Epithelial cell of proximal tubule (primary cell): ENCODE data around the gene NUP210L. TPM values are rescaled to one million over a fixed set of nuclear protein-coding genes. Genes with fewer than 3 reads are reported as not detected.

Experiments used
- DNase-seq: peaks from one replicate; pipeline ENCODE4 v3.0.0-alpha.2; 2011; ENCODE audit warnings: low read depth
- H3K4me3 ChIP-seq: 2 replicates; pipeline ENCODE4 v1.5.1; 2011; ENCODE audit warnings: low read depth, mild to moderate bottlenecking, low read length
- total RNA-seq: library from RNA; depleted of rRNA; stranded (reverse); fragments of >200 nt; gene quantifications from 2 replicates; pipeline ENCODE4 v1.2.3, GENCODE V29; 2015
- TF ChIP-seq, protein P1 (sequence below): conservative IDR thresholded peaks from 2 replicates; pipeline ENCODE4 v1.5.1; 2012; ENCODE audit warnings: low read depth, mild to moderate bottlenecking, low read length

NUP210L gene
- total RNA-seq, 1 donor from 2014 or later: not detected

DNA sequence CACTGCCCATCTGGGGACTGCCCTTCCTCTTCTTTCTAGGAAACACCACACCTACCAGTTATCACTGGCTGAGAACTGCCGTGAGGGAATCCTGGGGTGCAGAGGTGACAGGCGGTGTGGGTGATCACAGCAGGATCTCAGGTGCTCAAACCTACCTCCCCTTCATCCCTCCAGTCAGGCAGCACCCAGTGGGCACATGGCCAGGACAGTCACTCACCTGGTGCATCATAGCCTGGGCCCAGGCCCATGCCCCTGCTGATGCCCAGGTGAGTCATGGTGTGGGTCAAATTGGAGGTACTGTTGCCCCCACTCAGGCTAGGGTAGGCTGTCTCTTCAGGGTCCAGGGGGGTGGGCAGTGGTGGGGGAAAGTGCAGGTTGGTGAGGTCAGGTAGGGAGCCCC is 203.1 kb downstream of the NUP210L start:
- TF ChIP-seq, protein P1, sequence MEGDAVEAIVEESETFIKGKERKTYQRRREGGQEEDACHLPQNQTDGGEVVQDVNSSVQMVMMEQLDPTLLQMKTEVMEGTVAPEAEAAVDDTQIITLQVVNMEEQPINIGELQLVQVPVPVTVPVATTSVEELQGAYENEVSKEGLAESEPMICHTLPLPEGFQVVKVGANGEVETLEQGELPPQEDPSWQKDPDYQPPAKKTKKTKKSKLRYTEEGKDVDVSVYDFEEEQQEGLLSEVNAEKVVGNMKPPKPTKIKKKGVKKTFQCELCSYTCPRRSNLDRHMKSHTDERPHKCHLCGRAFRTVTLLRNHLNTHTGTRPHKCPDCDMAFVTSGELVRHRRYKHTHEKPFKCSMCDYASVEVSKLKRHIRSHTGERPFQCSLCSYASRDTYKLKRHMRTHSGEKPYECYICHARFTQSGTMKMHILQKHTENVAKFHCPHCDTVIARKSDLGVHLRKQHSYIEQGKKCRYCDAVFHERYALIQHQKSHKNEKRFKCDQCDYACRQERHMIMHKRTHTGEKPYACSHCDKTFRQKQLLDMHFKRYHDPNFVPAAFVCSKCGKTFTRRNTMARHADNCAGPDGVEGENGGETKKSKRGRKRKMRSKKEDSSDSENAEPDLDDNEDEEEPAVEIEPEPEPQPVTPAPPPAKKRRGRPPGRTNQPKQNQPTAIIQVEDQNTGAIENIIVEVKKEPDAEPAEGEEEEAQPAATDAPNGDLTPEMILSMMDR: no peak
- DNase-seq: no peak
- H3K4me3 ChIP-seq: no peak overlapping the region

DNA sequence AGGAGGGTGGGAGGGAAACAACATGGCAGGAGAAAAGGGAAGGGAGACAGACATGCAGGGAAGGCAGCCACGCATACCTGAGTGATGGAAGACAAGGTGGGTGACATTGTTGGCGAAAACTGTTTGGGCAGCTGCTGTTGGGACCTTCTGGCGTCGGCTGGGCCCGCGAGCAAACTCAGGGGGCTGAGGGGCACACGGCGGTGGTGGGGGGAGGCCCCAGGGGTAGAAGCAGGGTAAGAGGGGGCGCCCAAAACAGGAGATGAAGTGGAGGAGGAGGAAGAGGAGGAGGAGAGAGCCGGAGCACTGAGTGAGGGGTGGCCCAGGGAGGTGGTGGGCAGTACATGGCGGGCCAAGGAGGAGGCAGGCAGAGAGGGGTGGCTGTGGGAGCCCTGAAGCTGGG is 203.7 kb downstream of the NUP210L start:
- DNase-seq: no peak
- TF ChIP-seq, protein P1: no peak

DNA sequence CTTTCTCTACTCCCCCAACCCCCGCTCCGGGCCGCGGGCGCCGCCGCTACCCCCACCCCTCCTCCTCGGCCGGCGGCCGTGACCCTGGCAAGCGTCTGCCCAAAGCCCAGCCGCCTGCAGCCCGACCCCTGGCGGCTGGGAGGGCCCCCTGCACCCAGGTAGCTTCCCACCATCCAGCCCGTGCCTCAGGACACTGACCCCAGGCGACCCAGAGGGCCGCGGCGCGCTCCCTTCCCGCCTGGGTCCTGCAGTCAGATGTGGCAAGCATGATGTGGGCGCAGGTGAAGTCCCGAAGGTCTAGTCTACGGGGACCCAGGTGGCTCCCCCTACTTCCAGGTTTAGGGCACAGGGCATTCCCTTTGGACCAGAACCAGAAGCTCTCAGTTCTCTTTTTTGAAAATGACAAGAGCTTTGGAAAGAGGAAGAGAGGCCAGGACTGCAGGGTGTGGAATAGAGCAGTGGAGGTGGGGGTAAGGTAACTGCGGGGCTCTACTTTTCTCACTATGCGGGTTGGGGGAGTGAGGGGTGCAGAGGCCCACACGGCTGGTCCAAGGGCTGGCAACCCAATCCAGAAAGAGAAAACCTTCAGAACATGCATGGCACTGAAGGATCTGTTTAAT is 208.1 kb downstream of the NUP210L start, which contains the start of gene DENND4B:
Gene DENND4B, minus strand, starts transcription at position 97 of the 620 bp plus-strand sequence. CDS start 2,344 bp downstream, outside the sequence.
- TF ChIP-seq, protein P1: peak; percentile 80
- no peak for DNase-seq
- peak within 1 kb of the TSS; percentile 88 for H3K4me3 ChIP-seq

More for the DNA sequence above, 203.7 kb downstream of the NUP210L start:
- no peak overlapping the region for H3K4me3 ChIP-seq

DNA sequence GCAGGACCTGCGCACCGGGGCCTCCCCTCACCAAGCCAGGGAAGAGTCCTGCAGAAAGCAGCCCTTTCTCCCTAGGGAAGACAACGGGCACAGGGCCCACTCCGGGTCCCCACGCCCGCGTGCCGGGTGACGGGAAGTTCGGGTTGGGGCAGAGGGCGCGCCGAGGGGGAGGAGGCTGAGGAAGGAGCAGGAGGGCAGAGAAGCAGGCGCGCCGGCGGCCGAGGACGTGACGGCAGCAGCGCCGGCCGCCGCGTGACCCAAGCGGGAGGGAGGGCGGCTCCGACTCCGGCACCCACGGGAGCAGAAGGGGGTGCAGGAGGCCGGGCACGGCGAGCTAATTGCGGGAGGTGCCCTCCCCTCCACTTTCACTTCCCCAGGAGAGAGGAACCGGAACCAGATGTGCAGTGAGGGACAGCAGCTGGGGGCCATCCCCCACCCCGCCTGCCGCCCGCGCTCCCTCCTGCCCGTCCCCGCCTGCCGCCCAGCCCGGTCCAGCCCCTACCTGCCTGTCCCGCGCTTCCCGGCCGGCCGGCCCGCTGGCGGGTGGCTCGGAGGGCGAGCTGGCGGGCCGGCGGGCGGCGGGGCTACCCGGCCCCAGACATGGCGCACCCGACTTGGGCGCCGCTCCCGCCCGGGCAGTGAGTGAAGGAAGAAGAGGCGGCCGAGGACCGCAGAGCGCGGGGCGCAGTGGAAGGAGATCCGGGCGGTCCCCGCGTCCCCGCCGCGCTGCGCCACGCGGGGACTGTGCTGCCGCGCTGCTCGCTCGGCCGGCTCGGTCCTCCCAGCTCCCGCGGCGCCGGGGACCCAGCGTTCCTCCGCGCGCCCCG is 208.9 kb downstream of the NUP210L start:
- no peak for DNase-seq
- TF ChIP-seq, protein P1: no peak

DNA sequence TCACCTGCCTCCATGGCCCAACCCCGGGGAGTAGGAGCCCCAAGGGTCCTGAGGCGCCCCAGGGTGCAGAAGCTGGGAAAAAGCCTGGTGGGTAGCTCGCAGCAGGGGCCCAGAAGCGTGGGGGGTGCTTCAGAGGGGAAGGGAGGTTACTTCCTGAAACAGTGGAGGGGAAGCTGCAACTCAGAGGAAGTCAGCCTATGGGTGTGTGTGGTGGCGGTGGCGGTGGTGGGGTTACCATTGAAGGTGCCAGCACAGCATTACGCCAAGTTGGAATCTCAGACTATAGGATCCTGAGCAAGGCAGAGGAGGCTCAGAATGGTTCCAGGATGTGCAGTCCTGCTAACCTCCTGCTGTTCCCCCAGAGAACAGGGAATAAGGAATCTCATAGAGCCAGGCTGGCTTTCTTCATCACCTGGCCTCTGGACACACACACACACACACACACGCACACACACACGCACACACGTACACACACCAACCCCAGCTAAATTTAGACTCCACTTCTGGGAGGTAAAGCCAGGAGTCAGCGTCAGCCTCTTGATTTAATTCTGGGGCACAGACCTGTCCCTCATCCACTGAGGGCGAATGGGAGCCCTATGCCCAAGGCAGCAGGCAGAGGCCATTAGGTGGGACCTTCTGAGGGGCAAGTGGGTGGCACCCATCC is 209.6 kb downstream of the NUP210L start:
- peak overlapping the region; percentile 88 for H3K4me3 ChIP-seq
- no peak for DNase-seq
- TF ChIP-seq, protein P1: no peak

More for the DNA sequence above, 208.9 kb downstream of the NUP210L start:
- H3K4me3 ChIP-seq: peak overlapping the region; percentile 88

DNA sequence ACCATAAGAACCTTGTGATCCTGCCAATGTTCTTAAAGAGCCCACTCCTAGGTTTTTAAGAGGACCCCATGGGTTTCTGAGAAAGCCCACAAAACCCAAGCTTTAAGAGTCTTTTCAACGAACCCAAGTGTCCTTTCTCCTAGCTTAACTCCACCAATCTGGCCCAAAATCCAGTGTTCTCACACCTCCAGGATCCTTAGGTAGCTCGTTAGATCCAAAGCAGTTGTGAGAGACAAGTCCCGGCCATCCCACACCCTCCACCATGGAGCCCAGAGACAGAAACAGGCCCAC is 210.1 kb downstream of the NUP210L start:
- no peak for DNase-seq
- TF ChIP-seq, protein P1: no peak
- H3K4me3 ChIP-seq: peak overlapping the region; percentile 88
